SK-N-SH (cell line): ENCODE data around the gene FOXRED1. TPM values are rescaled to one million over a fixed set of nuclear protein-coding genes. Genes with fewer than 3 reads are reported as not detected.

Source experiments
- CTCF ChIA-PET: fragments of 300-600, 350-600 bp; formaldehyde crosslinking; extraction: SDS; loops from one replicate; lab custom pipeline; 2021; lab: Yijun Ruan, JAX
- POLR2A ChIA-PET: fragments of 350-600 bp; sonication (Branson Sonifier 250); formaldehyde crosslinking; extraction: SDS; loops from one replicate; lab custom pipeline; 2020; ENCODE audit warnings: antibody characterized with exemption, inconsistent platforms; lab: Yijun Ruan, JAX
- DNase-seq: peaks from one replicate; pipeline ENCODE4 v3.0.0; 2012
- H2AFZ ChIP-seq: fragments of 200-600 bp; sonication (generic); 2 replicates; pipeline ENCODE4 v1.8.1; 2016; ENCODE audit warnings: antibody characterized with exemption, mild to moderate bottlenecking, low read depth
- H3F3A ChIP-seq: fragments of 200-600 bp; sonication (generic); replicated peaks from 2 replicates; pipeline ENCODE3; 2016; ENCODE audit warnings: antibody characterized with exemption, mild to moderate bottlenecking; ENCODE audit not compliant: insufficient read depth
- H3K27ac ChIP-seq, 2 experiments: fragments of 200-500 bp in 1 of 2; fragments of 200-600 bp in 1 of 2; sonication (Bioruptor generic) in 1 of 2; sonication (generic), shearing (Covaris generic) in 1 of 2; 2 replicates each; pipeline versions ENCODE4 v1.5.1 to v1.6.1; 2014 to 2016; ENCODE audit warnings: low read depth in 2 of 2, inconsistent platforms in 1 of 2, low read length in 1 of 2, mild to moderate bottlenecking in 1 of 2, mixed read lengths in 1 of 2
- H3K27me3 ChIP-seq: fragments of 200-600 bp; sonication (generic), shearing (Covaris generic); 2 replicates; pipeline ENCODE4 v1.6.1; 2016; ENCODE audit warnings: mixed run types; ENCODE audit not compliant: insufficient read depth
- H3K36me3 ChIP-seq, 2 experiments: fragments of 200-500 bp in 1 of 2; fragments of 200-600 bp in 1 of 2; sonication (Bioruptor generic) in 1 of 2; sonication (generic) in 1 of 2; replicated peaks in 1 of 2; 2 replicates each; pipeline versions ENCODE3 to v1.5.1; 2014 to 2016; ENCODE audit warnings: low read length in 1 of 2, mild to moderate bottlenecking in 1 of 2; ENCODE audit not compliant: insufficient read depth in 2 of 2, control insufficient read depth in 1 of 2
- H3K4me1 ChIP-seq, 2 experiments: fragments of 200-500 bp in 1 of 2; fragments of 200-600 bp in 1 of 2; sonication (Bioruptor generic) in 1 of 2; sonication (generic), shearing (Covaris generic) in 1 of 2; 2 replicates each; pipeline versions ENCODE4 v1.5.1 to v1.6.1; 2014 to 2016; ENCODE audit warnings: low read depth in 1 of 2, low read length in 1 of 2, mixed run types in 1 of 2; ENCODE audit not compliant: insufficient read depth in 2 of 2, control insufficient read depth in 1 of 2
- H3K4me2 ChIP-seq: fragments of 200-600 bp; sonication (generic), shearing (Covaris generic); 2 replicates; pipeline ENCODE4 v1.6.1; 2017; ENCODE audit warnings: mixed run types
- H3K4me3 ChIP-seq, 2 experiments: fragments of 200-500 bp in 1 of 2; fragments of 200-600 bp in 1 of 2; sonication (Bioruptor generic) in 1 of 2; sonication (generic), shearing (Covaris generic) in 1 of 2; 2 replicates each; pipeline versions ENCODE4 v1.5.1 to v1.8.1; 2014 to 2016; ENCODE audit warnings: low read depth in 2 of 2, inconsistent platforms in 1 of 2, low read length in 1 of 2, mild to moderate bottlenecking in 1 of 2, mixed read lengths in 1 of 2, moderate library complexity in 1 of 2
- H3K79me2 ChIP-seq: fragments of 200-600 bp; sonication (generic); 2 replicates; pipeline ENCODE4 v1.8.1; 2017; ENCODE audit warnings: mild to moderate bottlenecking; ENCODE audit not compliant: insufficient read depth
- H3K9ac ChIP-seq: fragments of 200-600 bp; sonication (generic); 2 replicates; pipeline ENCODE4 v1.6.1; 2017; ENCODE audit warnings: mixed run types
- H3K9me2 ChIP-seq: fragments of 200-600 bp; sonication (generic); 2 replicates; pipeline ENCODE4 v1.6.1; 2017; ENCODE audit warnings: mixed run types
- H3K9me3 ChIP-seq: fragments of 200-600 bp; sonication (generic); 2 replicates; pipeline ENCODE4 v1.6.1; 2017; ENCODE audit warnings: mixed run types, mild to moderate bottlenecking, moderate library complexity
- H4K20me1 ChIP-seq: fragments of 200-600 bp; sonication (generic); 2 replicates; pipeline ENCODE4 v1.6.1; 2017; ENCODE audit warnings: mild to moderate bottlenecking, mixed run types; ENCODE audit not compliant: insufficient read depth
- CTCF ChIP-seq: fragments of 200-600 bp; sonication (generic); IDR thresholded peaks from 2 replicates; pipeline ENCODE4 v1.6.1; 2017; ENCODE audit warnings: antibody characterized with exemption, mild to moderate bottlenecking, moderate library complexity
- FOSL2 ChIP-seq: IDR thresholded peaks from 2 replicates; pipeline ENCODE4 v1.4.0; 2012; ENCODE audit warnings: low read depth, mild to moderate bottlenecking, moderate library complexity, borderline replicate concordance
- FOXM1 ChIP-seq: IDR thresholded peaks from 2 replicates; pipeline ENCODE4 v1.4.0; 2012; ENCODE audit warnings: low read depth, mild to moderate bottlenecking
- GABPA ChIP-seq: IDR thresholded peaks from 2 replicates; pipeline ENCODE4 v1.4.0; 2012; ENCODE audit warnings: low read depth, mild to moderate bottlenecking
- GATA2 ChIP-seq: sonication (generic); formaldehyde crosslinking; IDR thresholded peaks from 2 replicates; pipeline ENCODE4 v1.5.0; 2020; ENCODE audit warnings: mild to moderate bottlenecking, missing genetic modification reagents
- MAX ChIP-seq: IDR thresholded peaks from 2 replicates; pipeline ENCODE4 v1.4.0; 2012; ENCODE audit warnings: low read depth
- NFIC ChIP-seq: IDR thresholded peaks from 2 replicates; pipeline ENCODE4 v1.4.0; 2012; ENCODE audit warnings: borderline replicate concordance
- NRF1 ChIP-seq: IDR thresholded peaks from 2 replicates; pipeline ENCODE4 v1.6.1; 2012; ENCODE audit warnings: low read depth, mild to moderate bottlenecking, low read length
- TAF1 ChIP-seq: IDR thresholded peaks from 2 replicates; pipeline ENCODE4 v1.6.1; 2012; ENCODE audit warnings: low read depth, mild to moderate bottlenecking, low read length, moderate library complexity, borderline replicate concordance
- TEAD4 ChIP-seq: IDR thresholded peaks from 2 replicates; pipeline ENCODE4 v1.4.0; 2012; ENCODE audit warnings: mild to moderate bottlenecking, borderline replicate concordance; ENCODE audit not compliant: insufficient read depth
- WGBS: methylation state at CpG from one replicate; pipeline ENCODE4 v1.1.6; 2017; ENCODE audit warnings: low lambda C conversion rate; 5-methylcytosine and 5-hydroxymethylcytosine counted together
- polyA plus RNA-seq, 3 experiments: library from polyadenylated mRNA; depleted of rRNA; stranded (reverse); fragments of >200 nt; gene quantifications; 2 replicates each; pipeline ENCODE4 v1.2.3, GENCODE V29; 2012
- TF ChIP-seq, protein P1 (sequence below): IDR thresholded peaks from 2 replicates; pipeline ENCODE4 v1.4.0; 2012; ENCODE audit warnings: low read depth, borderline replicate concordance

Gene FOXRED1
- polyA plus RNA-seq, 1 of the 3 experiments (the other 2 are of a cell fraction): 35.2 TPM

DNA sequence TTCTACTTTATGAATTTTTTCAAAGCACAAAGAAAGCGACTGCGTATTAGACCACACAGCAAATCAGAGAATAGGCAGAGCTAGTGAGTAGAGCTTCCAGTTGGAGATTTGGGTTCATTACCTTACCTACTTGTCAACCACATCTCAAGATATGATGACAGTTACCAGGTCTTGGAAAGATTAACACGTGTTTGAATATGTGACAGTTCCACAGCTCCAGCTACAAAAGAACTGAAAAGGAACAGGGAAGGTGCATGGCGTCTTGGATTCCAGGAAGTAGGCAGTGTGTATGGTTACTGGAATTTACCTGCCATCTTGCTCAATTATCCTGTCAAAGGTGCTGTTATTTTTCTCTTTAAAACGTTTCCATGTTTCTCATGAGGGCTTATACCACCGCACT lies 19.3 kb downstream of the FOXRED1 start:
- Histone ChIP-seq H3K9me2 (no peaks in the 10 kb centered on the region), H3K9me3 (no peaks in the 10 kb centered on the region), H3K9ac (no peak overlapping the region), H4K20me1 (peaks cover 6% of the 10 kb centered on the region; the same call in 1 of the 2 replicates), H3K27ac (no peak overlapping the region), H3F3A (peaks cover 16% of the 10 kb centered on the region), H3K36me3 (peaks cover 11 to 30% of the 10 kb centered on the region in 2 experiments), H3K79me2 (peaks cover 33% of the 10 kb centered on the region), H3K4me2 (no peak overlapping the region), H2AFZ (no peak overlapping the region), H3K4me1 (peaks cover 9 to 32% of the 10 kb centered on the region in 2 experiments; a peak in 1 of 4 replicates), H3K4me3 (no peak overlapping the region), H3K27me3 (no peaks in the 10 kb centered on the region)
- CTCF ChIA-PET: no interaction called here
- POLR2A ChIA-PET: no interaction called here
- TF ChIP-seq NRF1 (no peak), CTCF (no peak), NFIC (no peak), GABPA (no peak), MAX (no peak), TAF1 (no peak), TEAD4 (no peak), FOSL2 (no peak)
- TF ChIP-seq, protein P1, sequence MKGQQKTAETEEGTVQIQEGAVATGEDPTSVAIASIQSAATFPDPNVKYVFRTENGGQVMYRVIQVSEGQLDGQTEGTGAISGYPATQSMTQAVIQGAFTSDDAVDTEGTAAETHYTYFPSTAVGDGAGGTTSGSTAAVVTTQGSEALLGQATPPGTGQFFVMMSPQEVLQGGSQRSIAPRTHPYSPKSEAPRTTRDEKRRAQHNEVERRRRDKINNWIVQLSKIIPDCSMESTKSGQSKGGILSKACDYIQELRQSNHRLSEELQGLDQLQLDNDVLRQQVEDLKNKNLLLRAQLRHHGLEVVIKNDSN: no peak
- no peak for DNase-seq
- 86% methylated on average over 6 of the region's 6 CpGs for WGBS

- POLR2A ChIA-PET: interaction anchor here (0.9 to 2.0 kb wide), 6 partner anchors 9 to 233 kb away, joined by 3 to 11 read pairs (median 5); partner anchors contain the start of genes DCPS, FOXRED1, SRPRA and TIRAP
- WGBS: 56% methylated on average over 4 of the region's 12 CpGs
Measured at GRCh38 chr11:126290887-126291286, 21.9 kb downstream of the FOXRED1 start.

More at GRCh38 chr11:126290887-126291286, 21.9 kb downstream of the FOXRED1 start:
- Histone ChIP-seq H3K9ac (no peak overlapping the region), H3K9me2 (no peaks in the 10 kb centered on the region), H3K4me3 (no peak overlapping the region), H4K20me1 (no peaks in the 10 kb centered on the region), H3K27ac (peak overlapping the region in 1 of 2 experiments; percentile 92; a peak in 2 of 4 replicates), H2AFZ (no peak overlapping the region), H3K79me2 (peaks cover 16% of the 10 kb centered on the region), H3K4me1 (peaks cover 0 to 29% of the 10 kb centered on the region in 2 experiments; a peak in 1 of 4 replicates), H3K36me3 (peaks cover 22 to 42% of the 10 kb centered on the region in 2 experiments), H3F3A (peaks cover 4% of the 10 kb centered on the region), H3K4me2 (no peak overlapping the region), H3K27me3 (no peaks in the 10 kb centered on the region), H3K9me3 (no peaks in the 10 kb centered on the region)
- peak; percentile 69 for DNase-seq
- TF ChIP-seq GATA2 (CRISPR knock-in tag) (peak; percentile 83), FOXM1 (no peak)
- CTCF ChIA-PET: interaction anchor here (0.8 to 1.0 kb wide), 3 partner anchors 10 to 20 kb away, joined by 3 to 6 read pairs (median 3); no protein-coding TSS in a partner anchor
